GM21619 (cell line): ENCODE data around the gene CYP19A1.

Experiments used
- ATAC-seq: cut with Tn5 transposase; IDR thresholded peaks from one replicate; pipeline ENCODE4 v1.9.1; 2021; ENCODE audit not compliant: unreplicated experiment

CYP19A1 gene

GRCh38 chr15:51224428-51224827 is 114.0 kb downstream of the CYP19A1 start:
- no peak for ATAC-seq

DNA sequence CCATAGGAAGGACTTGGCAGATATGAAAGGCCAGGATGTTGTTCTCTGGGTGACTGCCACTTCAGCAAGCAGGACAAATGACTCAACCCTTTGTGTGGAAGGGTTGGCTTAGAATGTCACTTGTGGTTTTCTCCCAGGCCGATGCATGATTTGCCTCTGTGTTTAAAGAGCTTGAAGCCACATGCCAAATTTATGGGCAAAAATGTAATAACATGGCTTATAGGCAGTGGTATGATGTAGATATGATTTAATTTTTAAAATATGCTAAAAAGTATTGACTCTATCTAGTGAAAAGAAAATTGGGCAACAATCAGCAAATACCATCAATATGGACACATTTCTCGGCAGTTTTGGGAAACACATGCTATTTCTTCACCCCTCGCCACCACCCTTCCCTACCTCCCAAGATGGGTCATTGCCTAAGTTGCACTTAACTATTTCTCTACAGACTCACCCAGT is 114.6 kb downstream of the CYP19A1 start:
- no peak for ATAC-seq

DNA sequence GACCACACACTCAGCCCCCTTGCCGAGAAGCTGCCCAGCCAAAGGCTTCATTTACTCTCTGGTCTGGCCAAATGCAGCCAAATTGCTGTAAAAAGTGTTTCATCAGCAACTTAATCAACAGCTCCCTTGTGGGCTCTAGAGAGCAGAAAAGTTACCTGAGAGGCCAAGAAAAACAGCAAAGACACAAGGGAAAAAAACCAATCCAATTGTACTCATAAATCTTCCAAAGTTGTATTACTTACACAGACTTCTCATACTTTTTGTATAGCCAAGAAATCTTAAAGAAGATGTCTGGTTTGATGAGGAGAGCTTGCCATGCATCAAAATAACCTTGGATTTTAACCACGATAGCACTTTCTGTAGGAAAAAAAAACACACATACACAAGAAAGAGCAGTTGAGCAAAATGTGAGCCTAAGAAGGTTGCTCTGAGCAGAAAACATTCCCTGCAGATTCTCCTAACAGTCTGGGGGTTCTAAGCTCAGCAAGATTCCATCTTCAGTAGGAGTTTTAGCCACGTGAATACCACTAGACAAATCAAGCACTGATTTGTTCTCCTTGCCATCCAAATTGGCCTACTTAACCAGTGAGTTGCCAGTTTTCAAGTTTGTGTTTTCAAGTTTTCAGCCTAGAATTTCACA is 120.0 kb downstream of the CYP19A1 start:
- ATAC-seq, result no peak

GRCh38 chr15:51212909-51213308 is 125.5 kb downstream of the CYP19A1 start:
- ATAC-seq, result no peak

DNA sequence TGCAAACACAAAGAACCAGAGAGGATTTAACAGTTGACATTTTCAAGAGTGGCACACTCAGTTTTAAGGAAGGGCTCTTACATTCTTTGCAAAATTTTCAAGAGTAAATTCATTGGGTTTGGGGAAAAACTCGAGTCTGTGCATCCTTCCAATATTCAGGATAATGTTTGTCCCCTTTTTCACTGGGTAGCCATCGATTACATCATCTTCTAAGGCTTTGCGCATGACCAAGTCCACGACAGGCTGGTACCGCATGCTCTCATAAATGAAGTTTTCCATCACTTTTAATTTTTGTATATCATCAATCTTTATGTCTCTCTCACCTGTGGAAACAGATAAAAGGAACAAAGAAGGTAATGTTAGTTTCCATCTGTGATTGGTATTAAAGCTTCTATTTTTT is 126.2 kb downstream of the CYP19A1 start:
- no peak for ATAC-seq

- no peak for ATAC-seq
Measured at GRCh38 chr15:51205050-51205975, 133.1 kb downstream of the CYP19A1 start.

- ATAC-seq, result no peak
Measured at GRCh38 chr15:51203797-51204196, 134.6 kb downstream of the CYP19A1 start.

DNA sequence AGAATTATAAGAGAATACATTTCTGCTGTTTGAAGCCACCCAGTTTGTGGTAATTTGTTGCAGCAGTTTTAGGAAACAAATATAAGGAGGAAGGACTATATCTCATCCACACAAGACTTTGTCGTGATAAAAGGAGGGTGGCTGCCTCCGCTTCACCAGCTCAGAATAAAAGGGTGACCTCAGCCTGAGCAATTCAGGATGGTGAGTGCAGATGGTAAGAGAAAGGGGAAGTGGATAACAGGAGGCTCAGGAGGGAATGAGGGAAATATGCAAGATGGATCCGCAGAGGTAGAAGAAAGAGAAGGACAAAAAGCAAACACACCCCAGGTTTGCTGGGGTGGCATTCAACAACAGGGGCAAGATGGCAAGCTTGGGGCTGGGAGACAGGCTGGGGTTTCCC is 135.6 kb downstream of the CYP19A1 start:
- no peak for ATAC-seq

- no peak for ATAC-seq
Measured at GRCh38 chr15:51201581-51201980, 136.8 kb downstream of the CYP19A1 start.

GRCh38 chr15:51200792-51201191 is 137.6 kb downstream of the CYP19A1 start:
- no peak for ATAC-seq

DNA sequence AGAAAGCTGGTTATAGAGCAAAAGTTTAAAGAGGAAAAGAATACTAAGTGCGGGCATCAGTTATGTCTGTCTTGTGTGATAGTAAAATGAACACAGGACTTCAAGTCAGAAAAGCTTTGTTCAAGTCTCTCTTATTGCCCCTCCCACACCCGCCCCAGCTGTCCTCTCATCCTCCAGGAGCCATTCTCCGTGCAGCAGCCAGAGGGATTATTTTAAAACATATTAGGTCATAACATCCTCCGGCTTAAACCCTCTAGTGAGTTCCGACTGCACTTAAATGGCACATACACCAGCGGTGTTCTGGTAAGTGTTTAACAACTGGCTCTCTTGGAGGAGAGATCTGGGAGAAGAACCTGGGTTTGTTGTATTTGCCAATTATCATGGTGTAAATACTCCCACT is 138.9 kb downstream of the CYP19A1 start:
- no peak for ATAC-seq

DNA sequence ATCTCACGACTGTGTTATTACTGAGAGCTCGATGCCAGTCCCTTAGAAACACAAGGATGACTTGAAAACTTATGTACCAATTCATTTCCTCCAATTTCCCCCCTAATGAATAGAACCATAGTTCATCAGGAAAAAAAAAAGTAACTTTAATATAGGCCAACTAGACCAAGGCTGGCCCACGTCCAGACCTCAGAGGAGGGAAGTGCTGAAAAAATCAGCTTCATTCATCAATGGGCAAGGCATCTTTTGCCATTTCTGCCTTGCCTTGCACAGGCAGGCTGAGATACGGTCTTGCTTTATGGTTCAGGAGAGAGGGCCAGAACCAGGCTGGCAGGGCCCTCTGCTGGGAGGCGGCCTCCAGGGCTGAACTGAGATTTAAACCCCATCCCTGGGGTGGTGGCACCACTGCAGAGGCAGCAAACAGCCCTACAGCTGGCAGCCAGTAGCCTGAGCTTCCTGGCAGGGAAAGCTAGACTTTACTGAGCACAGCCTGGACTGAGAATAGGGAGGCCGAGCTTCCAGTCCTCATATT is 139.6 kb downstream of the CYP19A1 start:
- no peak for ATAC-seq

- no peak for ATAC-seq
Measured at GRCh38 chr15:51195459-51195858, 142.9 kb downstream of the CYP19A1 start.

- no peak for ATAC-seq
Measured at GRCh38 chr15:51193979-51194378, 144.4 kb downstream of the CYP19A1 start.

- ATAC-seq, result no peak
Measured at GRCh38 chr15:51193526-51193925, 144.9 kb downstream of the CYP19A1 start.

- no peak for ATAC-seq
Measured at GRCh38 chr15:51192521-51193280, 145.7 kb downstream of the CYP19A1 start.

GRCh38 chr15:51191766-51192165 is 146.6 kb downstream of the CYP19A1 start:
- no peak for ATAC-seq

DNA sequence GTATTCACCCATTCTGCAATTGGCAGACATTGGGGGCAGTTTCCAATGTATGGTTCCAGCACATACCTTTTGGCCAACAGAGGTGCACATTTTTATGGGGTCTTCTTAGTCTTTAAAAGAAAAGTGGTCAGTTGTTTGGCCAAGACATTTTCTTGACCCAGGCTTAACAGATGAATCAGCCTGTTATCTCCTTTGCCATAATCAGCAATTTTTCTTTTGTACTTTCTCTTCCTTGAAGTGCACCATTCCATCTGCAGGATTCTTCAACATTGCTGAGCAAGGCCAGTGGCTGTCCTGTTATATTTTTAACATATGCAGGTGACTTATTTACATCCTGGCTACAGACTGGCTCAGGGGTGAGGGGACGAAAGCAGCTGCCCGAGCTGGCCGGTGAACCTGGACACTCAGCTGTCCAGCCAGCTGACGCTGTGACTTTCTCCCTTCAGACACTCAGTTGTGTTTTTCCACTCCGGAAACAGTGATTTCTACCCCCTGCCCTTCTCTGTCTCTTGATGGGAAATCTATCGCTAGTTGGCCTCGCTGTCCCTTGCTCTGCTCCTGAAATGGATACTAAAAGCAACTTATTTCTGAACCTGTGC is 147.2 kb downstream of the CYP19A1 start:
- ATAC-seq, result no peak

DNA sequence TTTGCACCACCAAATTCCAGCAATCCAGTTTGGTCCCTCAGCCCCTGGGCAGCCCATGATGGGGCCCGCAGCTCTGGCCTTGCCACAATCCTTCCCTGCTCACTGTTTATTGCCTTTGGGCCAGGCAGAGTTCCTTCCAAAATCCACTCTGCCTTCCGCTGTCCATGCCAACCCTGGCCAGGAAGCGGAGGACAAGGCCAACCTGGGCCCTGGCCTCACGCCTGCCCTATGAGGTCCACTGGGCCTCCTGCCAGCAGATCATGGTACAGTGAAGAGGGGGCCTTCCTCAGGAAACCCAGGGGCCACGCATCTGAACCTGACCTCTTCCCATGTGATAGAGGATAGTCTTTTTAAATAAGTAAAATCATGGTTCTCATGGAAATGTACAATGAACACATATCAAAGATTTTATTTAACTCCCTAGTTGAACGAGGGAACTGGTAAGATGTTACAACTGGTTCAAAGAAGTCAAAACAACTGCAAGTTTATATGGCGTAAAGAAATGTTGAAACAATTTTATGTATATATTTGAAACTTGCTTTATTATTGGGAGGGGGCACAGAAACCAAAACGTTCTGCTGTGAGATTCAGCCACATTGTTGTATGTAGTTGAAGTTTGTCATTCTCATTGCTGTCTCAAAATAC is 147.8 kb downstream of the CYP19A1 start:
- ATAC-seq, result no peak

DNA sequence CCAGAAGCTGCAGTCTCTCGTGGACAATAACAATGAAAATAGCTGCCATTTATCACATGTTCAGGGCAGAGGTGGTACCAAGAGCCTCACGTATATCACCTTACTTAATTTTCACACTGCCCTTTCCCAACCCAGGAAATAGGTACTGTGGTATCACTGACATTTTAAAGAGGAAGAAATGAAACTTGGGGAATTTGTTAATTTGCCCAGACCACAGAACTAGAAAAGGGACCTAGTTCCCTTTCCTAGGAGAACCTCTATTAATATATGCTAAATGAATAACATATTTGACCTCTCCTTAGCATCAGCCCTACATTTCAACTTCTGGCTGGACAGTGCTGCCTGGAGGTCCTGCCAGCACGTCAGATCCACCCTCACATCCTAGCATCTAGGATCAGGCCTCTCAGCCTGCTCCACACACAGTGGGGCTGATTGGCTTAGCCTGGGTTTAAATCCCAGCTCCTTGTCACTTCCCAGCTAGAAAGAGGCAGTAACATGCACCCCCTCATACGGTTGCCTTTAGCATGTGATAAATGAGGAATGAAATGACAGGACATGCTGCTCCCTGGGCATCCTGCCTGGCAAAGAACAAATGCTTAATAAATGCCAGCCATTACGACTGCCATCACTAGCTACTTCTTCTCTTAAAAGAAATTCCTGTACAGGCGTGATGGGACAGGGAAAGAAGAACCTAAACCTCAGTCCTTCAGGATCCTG is 148.6 kb downstream of the CYP19A1 start:
- no peak for ATAC-seq
